ENCODE measurements around the gene SGF29.
"Not testable (repeated sequence)": the region's sequence is repeated elsewhere in the genome, so short reads cannot be mapped to it uniquely, and the experiment has no call there.

- TF ChIP-seq CTCF, POLR2A (IDR thresholded peaks at IDR 0.05): not testable (repeated sequence)
These were observed 58.9 kb downstream of the SGF29 start for GRCh38 chr16:28612359-28613280.
